Measurements from ENCODE around the gene IGFBPL1.
A peak's percentile ranks its signal among the peaks of the same experiment; 100 is the strongest.

IGFBPL1 gene

DNA sequence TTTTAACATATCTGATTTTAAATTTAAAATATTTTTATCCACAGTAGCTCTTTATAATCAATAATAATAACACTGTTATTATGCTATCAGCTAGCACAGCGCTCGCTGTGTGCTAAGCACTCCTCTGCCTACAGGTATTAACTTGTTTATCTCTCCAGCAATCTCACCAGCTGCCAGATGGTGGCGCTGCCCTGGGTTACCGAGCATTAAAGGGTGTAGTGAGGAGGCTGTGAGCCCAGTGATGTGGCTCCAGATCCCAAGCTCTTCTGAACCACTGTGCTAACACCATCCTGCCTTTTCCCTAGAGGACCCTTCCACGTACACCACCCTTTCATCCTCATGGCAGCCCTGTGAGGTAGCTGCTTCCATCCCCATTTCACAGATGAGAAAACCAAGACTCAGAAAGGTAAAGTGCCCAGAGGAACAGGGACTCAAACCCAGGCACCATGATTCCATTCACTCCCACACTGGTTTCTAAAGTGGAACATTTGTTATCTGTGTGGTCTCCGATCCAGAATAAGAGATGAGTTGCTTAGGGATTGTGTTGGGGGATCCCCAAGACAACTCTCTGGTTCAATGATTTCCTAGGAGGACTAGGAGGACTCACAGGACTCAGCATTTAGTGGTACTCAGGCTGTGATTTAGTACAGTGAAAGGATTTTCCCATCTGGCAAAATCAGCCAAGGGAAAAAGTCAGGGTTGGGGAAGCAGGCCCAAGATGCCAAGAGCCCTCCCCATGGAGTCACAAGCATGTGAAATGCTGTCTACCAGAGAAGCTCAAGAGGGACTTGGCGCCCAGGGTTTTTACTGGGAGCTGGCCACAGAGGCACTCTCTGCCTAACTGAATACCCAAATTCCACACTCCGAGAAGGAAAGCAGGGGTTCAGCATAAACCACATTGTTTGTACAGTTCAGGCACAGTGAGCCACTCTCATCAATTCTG, 7.0 kb downstream of the IGFBPL1 start:
- Histone ChIP-seq H3K9me3 (ENCODE audit: severe bottlenecking) (no peaks in the 10 kb centered on the region), H3K27me3 (ENCODE audit: insufficient read depth, low read depth, severe bottlenecking) (no peaks in the 10 kb centered on the region), H3K36me3 (peaks cover 54% of the 10 kb centered on the region), H3K4me3 (ENCODE audit: low read depth, low read length) (no peak overlapping the region), H3K27ac (no peak overlapping the region)
- TF ChIP-seq, protein P1, sequence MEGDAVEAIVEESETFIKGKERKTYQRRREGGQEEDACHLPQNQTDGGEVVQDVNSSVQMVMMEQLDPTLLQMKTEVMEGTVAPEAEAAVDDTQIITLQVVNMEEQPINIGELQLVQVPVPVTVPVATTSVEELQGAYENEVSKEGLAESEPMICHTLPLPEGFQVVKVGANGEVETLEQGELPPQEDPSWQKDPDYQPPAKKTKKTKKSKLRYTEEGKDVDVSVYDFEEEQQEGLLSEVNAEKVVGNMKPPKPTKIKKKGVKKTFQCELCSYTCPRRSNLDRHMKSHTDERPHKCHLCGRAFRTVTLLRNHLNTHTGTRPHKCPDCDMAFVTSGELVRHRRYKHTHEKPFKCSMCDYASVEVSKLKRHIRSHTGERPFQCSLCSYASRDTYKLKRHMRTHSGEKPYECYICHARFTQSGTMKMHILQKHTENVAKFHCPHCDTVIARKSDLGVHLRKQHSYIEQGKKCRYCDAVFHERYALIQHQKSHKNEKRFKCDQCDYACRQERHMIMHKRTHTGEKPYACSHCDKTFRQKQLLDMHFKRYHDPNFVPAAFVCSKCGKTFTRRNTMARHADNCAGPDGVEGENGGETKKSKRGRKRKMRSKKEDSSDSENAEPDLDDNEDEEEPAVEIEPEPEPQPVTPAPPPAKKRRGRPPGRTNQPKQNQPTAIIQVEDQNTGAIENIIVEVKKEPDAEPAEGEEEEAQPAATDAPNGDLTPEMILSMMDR (IDR thresholded peaks at IDR 0.05; ENCODE audit: low read depth, low read length) = peak; percentile 80
- peak; percentile 85 for DNase-seq

DNA sequence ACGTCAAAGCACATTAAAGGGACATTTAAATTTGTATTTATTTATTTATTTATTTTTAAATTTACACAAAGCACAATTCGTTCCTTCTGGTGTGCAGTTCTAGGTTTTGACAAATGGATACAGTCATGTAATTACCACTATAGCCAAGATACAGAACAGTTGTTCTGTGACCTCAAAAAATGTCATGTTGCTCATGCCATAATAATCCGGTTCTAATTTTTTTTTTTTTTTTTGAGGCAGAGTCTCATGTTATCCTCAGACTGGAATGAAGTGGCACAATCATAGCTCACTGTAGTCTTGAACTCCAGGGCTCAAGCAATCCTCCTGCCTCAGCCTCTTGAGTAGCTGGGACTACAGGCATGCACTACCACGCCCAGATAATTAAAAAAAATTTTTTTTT, 7.8 kb downstream of the IGFBPL1 start:
- DNase-seq = no peak
- H3K4me3 ChIP-seq (ENCODE audit: low read depth, low read length) = no peak overlapping the region
- H3K27me3 ChIP-seq (ENCODE audit: insufficient read depth, low read depth, severe bottlenecking) = no peaks in the 10 kb centered on the region
- TF ChIP-seq, protein P1 (IDR thresholded peaks at IDR 0.05; ENCODE audit: low read depth, low read length) = no peak
- H3K9me3 ChIP-seq (ENCODE audit: severe bottlenecking) = no peaks in the 10 kb centered on the region
- peaks cover 55% of the 10 kb centered on the region for H3K36me3 ChIP-seq
- H3K27ac ChIP-seq = no peak overlapping the region

DNA sequence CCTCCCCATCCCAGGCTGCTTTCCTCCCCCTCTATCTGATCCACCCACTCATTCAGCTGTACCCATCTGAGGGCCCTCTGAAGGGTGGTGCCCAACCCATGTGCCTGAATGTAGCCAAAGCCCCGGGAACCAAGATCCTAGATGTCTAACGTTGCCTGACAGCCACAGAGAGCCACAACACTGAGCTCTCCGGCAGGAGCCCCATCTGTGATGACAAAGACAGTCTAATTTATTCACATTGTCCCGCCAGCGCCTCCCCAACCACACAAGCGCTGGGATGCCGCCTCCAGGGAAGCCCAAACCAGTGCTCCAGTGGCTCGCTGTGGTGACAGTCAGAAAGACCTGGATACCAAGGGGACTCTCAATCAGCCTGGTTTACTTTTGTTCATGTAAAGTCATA, 8.4 kb downstream of the IGFBPL1 start:
- Histone ChIP-seq H3K27me3 (ENCODE audit: insufficient read depth, low read depth, severe bottlenecking) (no peaks in the 10 kb centered on the region), H3K4me3 (ENCODE audit: low read depth, low read length) (no peak overlapping the region), H3K36me3 (peaks cover 60% of the 10 kb centered on the region), H3K27ac (peak overlapping the region; percentile 15; the same call in 1 of the 2 replicates), H3K9me3 (ENCODE audit: severe bottlenecking) (no peaks in the 10 kb centered on the region)
- DNase-seq = no peak
- TF ChIP-seq, protein P1 (IDR thresholded peaks at IDR 0.05; ENCODE audit: low read depth, low read length) = no peak

DNA sequence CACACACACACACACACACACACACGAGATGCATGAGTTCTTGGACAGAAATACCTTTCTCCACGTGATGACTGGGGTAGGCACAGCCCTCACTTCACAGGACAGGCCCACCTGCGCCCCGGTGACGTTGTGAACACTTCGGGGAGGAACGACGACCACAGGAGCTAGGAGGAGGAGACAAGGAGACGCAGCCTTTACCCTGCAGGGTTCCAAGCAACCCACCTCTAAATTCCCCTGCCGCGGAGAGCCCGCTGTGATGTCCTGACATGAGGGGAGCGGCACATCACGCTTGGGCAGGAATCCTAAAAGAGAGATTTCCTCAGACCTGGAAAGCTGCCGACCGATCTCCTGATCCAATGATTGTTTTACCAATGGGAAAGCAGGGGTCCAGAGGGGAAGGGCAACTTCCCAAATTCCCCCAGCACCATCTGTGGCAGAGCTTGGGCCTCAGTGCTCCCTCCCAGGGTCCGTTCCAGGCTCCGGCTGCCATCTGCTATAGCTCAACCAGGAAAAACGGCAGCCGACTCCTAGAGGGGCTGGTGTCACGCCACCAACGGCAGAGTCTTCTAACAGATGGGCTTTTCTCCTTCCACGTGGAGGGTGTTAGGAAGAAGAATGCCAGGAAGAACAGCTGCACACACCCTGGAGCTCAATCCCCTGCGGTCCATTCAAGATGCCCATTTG, 10.1 kb downstream of the IGFBPL1 start:
- peak overlapping the region; percentile 40 for H3K4me3 ChIP-seq (ENCODE audit: low read depth, low read length)
- DNase-seq = peak; percentile 83
- TF ChIP-seq, protein P1 (IDR thresholded peaks at IDR 0.05; ENCODE audit: low read depth, low read length) = no peak
- peaks cover 63% of the 10 kb centered on the region for H3K36me3 ChIP-seq
- H3K27ac ChIP-seq = peak overlapping the region; percentile 67
- H3K27me3 ChIP-seq (ENCODE audit: insufficient read depth, low read depth, severe bottlenecking) = no peaks in the 10 kb centered on the region
- no peaks in the 10 kb centered on the region for H3K9me3 ChIP-seq (ENCODE audit: severe bottlenecking)

- peaks cover 66% of the 10 kb centered on the region for H3K36me3 ChIP-seq
- TF ChIP-seq, protein P1 (IDR thresholded peaks at IDR 0.05; ENCODE audit: low read depth, low read length) = no peak
- peak overlapping the region; percentile 40 for H3K4me3 ChIP-seq (ENCODE audit: low read depth, low read length)
- H3K27me3 ChIP-seq (ENCODE audit: insufficient read depth, low read depth, severe bottlenecking) = no peaks in the 10 kb centered on the region
- DNase-seq = no peak
- peak overlapping the region; percentile 28; the same call in 1 of the 2 replicates for H3K27ac ChIP-seq
- no peaks in the 10 kb centered on the region for H3K9me3 ChIP-seq (ENCODE audit: severe bottlenecking)
Measured at GRCh38 chr9:38413283-38413682, 11.0 kb downstream of the IGFBPL1 start.

Measured in WERI-Rb-1 (cell line).